Body of pancreas (tissue), 4 donors: Measurements from ENCODE around the gene ARID3A.

Experiments used
- POLR2A ChIP-seq, 3 donors: fragments of 450-650 bp; IDR thresholded peaks; one replicate each; pipeline ENCODE4 v1.6.1; 2016; ENCODE audit warnings: antibody characterized with exemption in 3 of 3, mild to moderate bottlenecking in 2 of 3
- TF ChIP-seq, protein P1 (sequence below), 7 experiments: fragments of 450-650 bp in 4 of 7; fragments of 200-600 bp in 3 of 7; sonication (generic) in 3 of 7; IDR thresholded peaks; one replicate each; pipeline ENCODE4 v1.5.1; 2016 to 2019; ENCODE audit warnings: antibody characterized with exemption in 7 of 7

DNA sequence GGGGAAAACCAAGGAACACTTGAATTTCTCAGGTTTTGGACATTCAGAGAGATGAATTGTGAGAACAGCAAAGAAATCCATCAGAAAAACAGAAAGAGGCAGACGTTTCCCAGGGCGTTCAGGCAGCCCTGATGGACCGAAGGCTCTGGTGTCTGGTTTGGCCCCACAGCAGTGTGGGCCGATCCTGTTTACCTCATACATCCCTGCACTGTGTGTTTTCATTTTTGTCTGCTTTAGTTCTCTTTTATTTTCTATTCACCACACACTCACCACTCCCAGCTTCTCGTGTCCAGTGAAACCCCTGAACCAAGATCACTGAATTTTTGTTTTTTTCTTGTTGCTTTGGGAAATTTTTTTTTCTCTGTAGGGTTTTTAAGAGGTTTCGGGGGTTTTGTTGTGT is 46.4 kb downstream of the ARID3A start:
- TF ChIP-seq POLR2A (IDR thresholded peaks at IDR 0.05) = no peak
- TF ChIP-seq, protein P1, sequence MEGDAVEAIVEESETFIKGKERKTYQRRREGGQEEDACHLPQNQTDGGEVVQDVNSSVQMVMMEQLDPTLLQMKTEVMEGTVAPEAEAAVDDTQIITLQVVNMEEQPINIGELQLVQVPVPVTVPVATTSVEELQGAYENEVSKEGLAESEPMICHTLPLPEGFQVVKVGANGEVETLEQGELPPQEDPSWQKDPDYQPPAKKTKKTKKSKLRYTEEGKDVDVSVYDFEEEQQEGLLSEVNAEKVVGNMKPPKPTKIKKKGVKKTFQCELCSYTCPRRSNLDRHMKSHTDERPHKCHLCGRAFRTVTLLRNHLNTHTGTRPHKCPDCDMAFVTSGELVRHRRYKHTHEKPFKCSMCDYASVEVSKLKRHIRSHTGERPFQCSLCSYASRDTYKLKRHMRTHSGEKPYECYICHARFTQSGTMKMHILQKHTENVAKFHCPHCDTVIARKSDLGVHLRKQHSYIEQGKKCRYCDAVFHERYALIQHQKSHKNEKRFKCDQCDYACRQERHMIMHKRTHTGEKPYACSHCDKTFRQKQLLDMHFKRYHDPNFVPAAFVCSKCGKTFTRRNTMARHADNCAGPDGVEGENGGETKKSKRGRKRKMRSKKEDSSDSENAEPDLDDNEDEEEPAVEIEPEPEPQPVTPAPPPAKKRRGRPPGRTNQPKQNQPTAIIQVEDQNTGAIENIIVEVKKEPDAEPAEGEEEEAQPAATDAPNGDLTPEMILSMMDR (IDR thresholded peaks at IDR 0.05) = no peak
